ENCODE results near the gene PNKP.
A peak's percentile ranks its signal among the peaks of the same experiment; 100 is the strongest.

The PNKP gene

DNA sequence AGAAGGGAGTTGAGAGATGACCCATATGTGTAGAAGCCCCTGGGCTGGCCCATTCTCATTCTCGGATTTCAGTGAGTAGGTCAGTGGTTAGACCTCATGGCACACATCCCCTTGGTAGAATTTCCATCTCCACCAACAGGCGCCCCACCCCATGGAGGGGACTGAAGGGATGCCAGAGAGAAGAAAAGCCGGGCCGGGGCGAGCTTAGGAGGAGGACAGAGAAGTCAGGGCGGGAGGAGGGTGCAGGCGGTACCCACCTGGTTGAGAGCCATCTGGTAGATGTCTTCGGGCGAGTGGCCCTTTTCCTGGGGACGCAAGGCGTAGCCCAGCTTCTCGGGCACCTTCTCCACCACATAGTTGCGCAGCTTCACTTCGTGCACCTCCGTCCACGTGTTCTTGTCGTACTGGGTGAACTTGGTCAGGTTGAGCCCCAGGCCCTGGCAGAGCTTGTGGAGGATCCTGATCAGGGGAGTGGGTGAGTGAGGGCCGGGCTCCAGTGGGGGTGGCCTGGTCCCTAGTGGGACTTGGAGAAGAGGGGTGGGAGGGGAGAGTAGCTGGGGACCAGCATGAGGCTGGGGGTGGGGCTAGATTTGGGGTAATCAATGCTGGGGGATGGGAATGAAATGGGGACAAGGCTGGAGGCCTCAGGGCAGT is 26.8 kb upstream of the PNKP start:
- TF ChIP-seq TOX (CRISPR knock-in tag; IDR thresholded peaks at IDR 0.05; ENCODE audit: borderline replicate concordance), result no peak
- no peak for TF ChIP-seq PATZ1 (CRISPR knock-in tag; IDR thresholded peaks at IDR 0.05; ENCODE audit: borderline replicate concordance)
- no peak for TF ChIP-seq SNAI2 (CRISPR knock-in tag; IDR thresholded peaks at IDR 0.05)
- TF ChIP-seq ISL1 (CRISPR knock-in tag; IDR thresholded peaks at IDR 0.05), result no peak
- TF ChIP-seq TCF4 (CRISPR knock-in tag; IDR thresholded peaks at IDR 0.05; ENCODE audit: borderline replicate concordance), result no peak
- TF ChIP-seq ARNTL (CRISPR knock-in tag; IDR thresholded peaks at IDR 0.05; ENCODE audit: borderline replicate concordance, low read depth), result no peak
- TF ChIP-seq ZFP3 (CRISPR knock-in tag; IDR thresholded peaks at IDR 0.05), result no peak
- TF ChIP-seq, protein P1, sequence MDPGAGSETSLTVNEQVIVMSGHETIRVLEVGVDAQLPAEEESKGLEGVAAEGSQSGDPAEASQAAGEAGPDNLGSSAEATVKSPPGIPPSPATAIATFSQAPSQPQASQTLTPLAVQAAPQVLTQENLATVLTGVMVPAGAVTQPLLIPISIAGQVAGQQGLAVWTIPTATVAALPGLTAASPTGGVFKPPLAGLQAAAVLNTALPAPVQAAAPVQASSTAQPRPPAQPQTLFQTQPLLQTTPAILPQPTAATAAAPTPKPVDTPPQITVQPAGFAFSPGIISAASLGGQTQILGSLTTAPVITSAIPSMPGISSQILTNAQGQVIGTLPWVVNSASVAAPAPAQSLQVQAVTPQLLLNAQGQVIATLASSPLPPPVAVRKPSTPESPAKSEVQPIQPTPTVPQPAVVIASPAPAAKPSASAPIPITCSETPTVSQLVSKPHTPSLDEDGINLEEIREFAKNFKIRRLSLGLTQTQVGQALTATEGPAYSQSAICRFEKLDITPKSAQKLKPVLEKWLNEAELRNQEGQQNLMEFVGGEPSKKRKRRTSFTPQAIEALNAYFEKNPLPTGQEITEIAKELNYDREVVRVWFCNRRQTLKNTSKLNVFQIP (CRISPR knock-in tag; IDR thresholded peaks at IDR 0.05; ENCODE audit: borderline replicate concordance, low read depth), result no peak
- no peak for TF ChIP-seq ZC3H10 (CRISPR knock-in tag; IDR thresholded peaks at IDR 0.05)
- TF ChIP-seq, protein P2, sequence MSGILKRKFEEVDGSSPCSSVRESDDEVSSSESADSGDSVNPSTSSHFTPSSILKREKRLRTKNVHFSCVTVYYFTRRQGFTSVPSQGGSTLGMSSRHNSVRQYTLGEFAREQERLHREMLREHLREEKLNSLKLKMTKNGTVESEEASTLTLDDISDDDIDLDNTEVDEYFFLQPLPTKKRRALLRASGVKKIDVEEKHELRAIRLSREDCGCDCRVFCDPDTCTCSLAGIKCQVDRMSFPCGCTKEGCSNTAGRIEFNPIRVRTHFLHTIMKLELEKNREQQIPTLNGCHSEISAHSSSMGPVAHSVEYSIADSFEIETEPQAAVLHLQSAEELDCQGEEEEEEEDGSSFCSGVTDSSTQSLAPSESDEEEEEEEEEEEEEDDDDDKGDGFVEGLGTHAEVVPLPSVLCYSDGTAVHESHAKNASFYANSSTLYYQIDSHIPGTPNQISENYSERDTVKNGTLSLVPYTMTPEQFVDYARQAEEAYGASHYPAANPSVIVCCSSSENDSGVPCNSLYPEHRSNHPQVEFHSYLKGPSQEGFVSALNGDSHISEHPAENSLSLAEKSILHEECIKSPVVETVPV (CRISPR knock-in tag; IDR thresholded peaks at IDR 0.05), result no peak
- TF ChIP-seq ESRRG (CRISPR knock-in tag; IDR thresholded peaks at IDR 0.05), result no peak
- no peak for TF ChIP-seq PPARA (CRISPR knock-in tag; IDR thresholded peaks at IDR 0.05; ENCODE audit: borderline replicate concordance)
- no peak for TF ChIP-seq GLIS3 (CRISPR knock-in tag; IDR thresholded peaks at IDR 0.05)
- no peak for TF ChIP-seq RARB (CRISPR knock-in tag; IDR thresholded peaks at IDR 0.05)
- TF ChIP-seq CREB5 (CRISPR knock-in tag; IDR thresholded peaks at IDR 0.05; ENCODE audit: low read depth), result no peak
- no peak for TF ChIP-seq OSR1 (CRISPR knock-in tag; IDR thresholded peaks at IDR 0.05)
- TF ChIP-seq ZNF70 (CRISPR knock-in tag; IDR thresholded peaks at IDR 0.05), result no peak
- no peak for TF ChIP-seq ZNF565 (CRISPR knock-in tag; conservative IDR thresholded peaks at IDR 0.05; ENCODE audit: low read depth)
- TF ChIP-seq ZNF8 (CRISPR knock-in tag; IDR thresholded peaks at IDR 0.05), result no peak
- ATAC-seq, result no peak

DNA sequence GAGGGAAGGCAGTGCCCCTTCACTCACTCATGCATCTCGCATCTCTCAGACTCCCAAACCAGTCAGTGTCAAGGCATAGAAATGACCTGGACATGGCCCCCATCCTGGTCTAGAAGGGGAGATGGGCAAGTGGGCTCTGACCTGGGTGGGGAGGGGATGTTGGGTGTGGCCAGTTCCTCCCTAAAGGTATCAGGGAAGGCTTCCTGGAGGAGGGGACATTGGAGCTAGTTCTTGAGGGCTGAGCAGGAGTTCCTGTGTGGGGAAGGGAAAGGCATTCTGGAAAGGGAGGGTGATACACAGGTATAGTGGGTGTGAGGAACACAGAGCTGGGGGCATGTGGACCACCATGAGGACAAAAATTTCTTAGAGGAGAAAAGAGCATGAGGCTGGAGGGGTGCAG is 25.3 kb upstream of the PNKP start:
- TF ChIP-seq ZFP3 (CRISPR knock-in tag; IDR thresholded peaks at IDR 0.05) (peak; percentile 87), ZNF8 (CRISPR knock-in tag; IDR thresholded peaks at IDR 0.05) (no peak), SNAI2 (CRISPR knock-in tag; IDR thresholded peaks at IDR 0.05) (no peak), ESRRG (CRISPR knock-in tag; IDR thresholded peaks at IDR 0.05) (no peak), CSDC2 (CRISPR knock-in tag; IDR thresholded peaks at IDR 0.05) (no peak)
- no peak for ATAC-seq

- ATAC-seq, result no peak
- TF ChIP-seq, protein P1 (CRISPR knock-in tag; IDR thresholded peaks at IDR 0.05; ENCODE audit: borderline replicate concordance, low read depth), result no peak
Measured at GRCh38 chr19:49891393-49891792, 24.0 kb upstream of the PNKP start.

All from SK-N-SH treated with all-trans-retinoic acid at 6 μM for 48 hours (cell line).